Activated B cell treated with CpG ODN at 0.5 μM for 24 hours (primary cell): Measurements from ENCODE around the gene CBFA2T3. TPM values are rescaled to one million over a fixed set of nuclear protein-coding genes. Genes with fewer than 3 reads are reported as not detected.

Experiments used
- ATAC-seq: fragments of 200-7000 bp; cut with Tn5 transposase; one replicate; pipeline ENCODE4 v1.10.0; 2021; ENCODE audit warnings: low read depth, mild to moderate bottlenecking, moderate library complexity
- CTCF ChIA-PET: fragments of 350-600 bp; sonication (Branson Sonifier 250); formaldehyde crosslinking; loops from one replicate; lab custom pipeline; 2021; ENCODE audit warnings: antibody characterized with exemption; lab: Charles Lee
- POLR2A ChIA-PET: fragments of 350-600 bp; sonication (Branson Sonifier 250); formaldehyde crosslinking; loops from one replicate; lab custom pipeline; 2021; ENCODE audit warnings: antibody characterized with exemption; lab: Charles Lee
- DNase-seq: peaks from one replicate; pipeline ENCODE4 v3.0.0; 2022
- H3K27ac Mint-ChIP-seq: one replicate; pipeline ENCODE4 v1.8.0; 2020; ENCODE audit warnings: mixed read lengths
- H3K27me3 Mint-ChIP-seq: one replicate; pipeline ENCODE4 v1.8.0; 2021; ENCODE audit warnings: mixed read lengths
- H3K36me3 Mint-ChIP-seq: one replicate; pipeline ENCODE4 v1.8.0; 2021; ENCODE audit warnings: low read depth, mixed read lengths
- H3K4me1 Mint-ChIP-seq: one replicate; pipeline ENCODE4 v1.8.0; 2021; ENCODE audit warnings: mixed read lengths
- H3K4me3 Mint-ChIP-seq: one replicate; pipeline ENCODE4 v1.8.0; 2020; ENCODE audit warnings: mild to moderate bottlenecking, mixed read lengths
- H3K9me3 Mint-ChIP-seq: one replicate; pipeline ENCODE4 v1.8.0; 2020; ENCODE audit warnings: mixed read lengths
- CTCF ChIP-seq: fragments of 200-600 bp; IDR thresholded peaks from one replicate; pipeline ENCODE4 v1.8.0; 2022; ENCODE audit warnings: antibody characterized with exemption, mild to moderate bottlenecking
- intact Hi-C: fragments of 100-400 bp; cut with micrococcal nuclease; formaldehyde crosslinking; loops from one replicate; pipeline ENCODE4 v1.15.1; 2024
- total RNA-seq: library from RNA; stranded (reverse); gene quantifications from 2 replicates; pipeline ENCODE4 v1.2.3, GENCODE V29; 2022

The CBFA2T3 gene
- total RNA-seq, 1 donor from 2014 or later, result 63.3 TPM

GRCh38 chr16:88913001-88913612, 63.9 kb downstream of the CBFA2T3 start:
- ChIA-PET CTCF (no interaction called here), POLR2A (interaction anchor here (0.6 kb wide), 1 partner anchor 182 kb away, joined by 7 read pairs; no protein-coding TSS in a partner anchor)
- intact Hi-C loops, result no loop called here
- Mint-ChIP-seq H3K27me3 (no peaks in the 10 kb centered on the region), H3K4me1 (peaks cover 50% of the 10 kb centered on the region), H3K9me3 (no peaks in the 10 kb centered on the region), H3K4me3 (no peak overlapping the region), H3K27ac (no peak overlapping the region), H3K36me3 (peaks cover 39% of the 10 kb centered on the region)
- no peak for DNase-seq
- ATAC-seq, result no peak
- no peak for TF ChIP-seq CTCF

GRCh38 chr16:88912556-88912955, 64.5 kb downstream of the CBFA2T3 start:
- no peak overlapping the region for H3K4me3 Mint-ChIP-seq
- TF ChIP-seq CTCF, result no peak
- peaks cover 53% of the 10 kb centered on the region for H3K4me1 Mint-ChIP-seq
- DNase-seq (no peak), ATAC-seq (no peak)
- ChIA-PET CTCF (no interaction called here), POLR2A (no interaction called here)
- no peaks in the 10 kb centered on the region for H3K9me3 Mint-ChIP-seq
- H3K27ac Mint-ChIP-seq, result no peak overlapping the region
- intact Hi-C loops, result no loop called here
- H3K36me3 Mint-ChIP-seq, result peaks cover 39% of the 10 kb centered on the region
- H3K27me3 Mint-ChIP-seq, result no peaks in the 10 kb centered on the region

GRCh38 chr16:88911946-88912310, 65.1 kb downstream of the CBFA2T3 start:
- TF ChIP-seq CTCF, result no peak
- Mint-ChIP-seq H3K27ac (no peak overlapping the region), H3K4me3 (no peak overlapping the region)

GRCh38 chr16:88911136-88911945, 65.7 kb downstream of the CBFA2T3 start:
- DNase-seq (no peak), ATAC-seq (peak; percentile 55)
- no peak overlapping the region for H3K4me3 Mint-ChIP-seq
- intact Hi-C loops, result no loop called here
- ChIA-PET CTCF (no interaction called here), POLR2A (interaction anchor here (0.5 kb wide), 1 partner anchor 149 kb away, joined by 3 read pairs; no protein-coding TSS in a partner anchor)
- H3K4me1 Mint-ChIP-seq, result peaks cover 49% of the 10 kb centered on the region
- no peak for TF ChIP-seq CTCF
- no peaks in the 10 kb centered on the region for H3K9me3 Mint-ChIP-seq
- H3K36me3 Mint-ChIP-seq, result peaks cover 38% of the 10 kb centered on the region
- H3K27me3 Mint-ChIP-seq, result no peaks in the 10 kb centered on the region
- peak overlapping the region; percentile 35 for H3K27ac Mint-ChIP-seq

More at GRCh38 chr16:88911946-88912310, 65.1 kb downstream of the CBFA2T3 start:
- POLR2A ChIA-PET, result interaction anchor here (0.5 kb wide), 1 partner anchor 150 kb away, joined by 3 read pairs; no protein-coding TSS in a partner anchor
- intact Hi-C loops, result no loop called here
- Mint-ChIP-seq H3K36me3 (peaks cover 39% of the 10 kb centered on the region), H3K4me1 (peaks cover 52% of the 10 kb centered on the region), H3K27me3 (no peaks in the 10 kb centered on the region), H3K9me3 (no peaks in the 10 kb centered on the region)
- CTCF ChIA-PET, result no interaction called here
- DNase-seq (no peak), ATAC-seq (no peak)
